Stimulated activated CD4-positive, alpha-beta T cell treated with anti-CD3 and anti-CD28 coated beads, TNF-alpha, amount 100 ng/mL, for 1 hour (primary cell): ENCODE data around the gene CCZ1.
A peak's percentile ranks its signal among the peaks of the same experiment; 100 is the strongest.
"Not testable (repeated sequence)": the region's sequence is repeated elsewhere in the genome, so short reads cannot be mapped to it uniquely, and the experiment has no call there.

Source experiments
- DNase-seq, 3 donors: peaks; one replicate each; pipeline ENCODE4 v3.0.0-alpha.2; 2020; ENCODE audit warnings: low read depth in 3 of 3, low spot score in 1 of 3

The CCZ1 gene

GRCh38 chr7:5898480-5899224 lies at the start of gene CCZ1:
Gene CCZ1 (plus strand): TSS chr7:5898733. CDS start chr7:5898800, 67 bp downstream.
- DNase-seq = peak in 2 of 3 donors; percentile 38 to 67

GRCh38 chr7:5850944-5851343 lies 47.6 kb upstream of the CCZ1 start:
- DNase-seq = no peak

DNA sequence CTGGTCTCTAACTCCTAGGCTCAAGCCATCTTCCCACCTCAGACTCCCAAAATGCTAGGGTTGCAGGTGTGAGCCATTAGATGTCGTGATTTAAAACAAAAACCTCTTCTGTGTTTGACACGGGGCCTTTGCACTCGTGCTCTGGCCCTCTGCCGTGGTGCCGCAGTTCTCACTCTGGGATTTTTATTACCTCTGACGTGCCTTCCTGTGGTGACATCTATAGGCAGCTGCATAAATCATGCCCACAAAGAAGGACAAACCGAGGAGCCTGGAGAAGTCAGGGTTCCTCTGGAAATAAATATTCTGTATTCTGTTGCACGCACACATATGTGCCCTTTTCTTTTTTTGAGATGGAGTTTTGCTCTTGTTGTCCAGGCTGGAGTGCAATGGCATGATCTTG lies 43.8 kb upstream of the CCZ1 start:
- no peak for DNase-seq

- DNase-seq = not testable (repeated sequence)
Measured at GRCh38 chr7:5857041-5857575, 41.4 kb upstream of the CCZ1 start.

- peak in 1 of 3 donors; percentile 4 for DNase-seq
Measured at GRCh38 chr7:5858494-5858893, 40.0 kb upstream of the CCZ1 start.

- DNase-seq = not testable (repeated sequence)
Measured at GRCh38 chr7:5861281-5861680, 37.3 kb upstream of the CCZ1 start.

GRCh38 chr7:5862753-5863366 lies 35.7 kb upstream of the CCZ1 start:
- DNase-seq = not testable (repeated sequence)

GRCh38 chr7:5865279-5865931 lies 33.1 kb upstream of the CCZ1 start:
- not testable (repeated sequence) for DNase-seq

- DNase-seq = no peak
Measured at GRCh38 chr7:5867060-5867459, 31.5 kb upstream of the CCZ1 start.

GRCh38 chr7:5868928-5869341 lies 29.6 kb upstream of the CCZ1 start:
- not testable (repeated sequence) for DNase-seq

DNA sequence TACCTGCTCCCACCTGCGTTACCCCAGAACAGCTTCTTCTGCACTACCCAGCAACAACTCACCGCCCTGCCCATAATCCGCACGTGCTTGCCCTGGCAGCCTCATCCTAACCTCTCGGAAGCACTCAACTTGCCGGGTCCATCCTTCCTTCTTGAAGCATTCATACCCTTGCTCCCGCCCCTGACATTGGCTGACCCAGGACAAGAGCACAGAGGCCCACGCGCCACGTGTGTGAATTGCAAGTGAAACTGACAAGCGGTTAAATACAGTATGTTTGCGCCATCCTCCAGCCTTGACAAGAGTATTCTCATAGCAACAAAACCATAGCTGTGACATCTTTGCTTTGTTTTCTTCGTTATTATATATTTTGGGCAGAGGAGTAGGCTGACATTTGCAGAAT lies 28.8 kb upstream of the CCZ1 start:
- DNase-seq = no peak

- DNase-seq = no peak
Measured at GRCh38 chr7:5870311-5870710, 28.2 kb upstream of the CCZ1 start.

- no peak for DNase-seq
Measured at GRCh38 chr7:5872326-5872725, 26.2 kb upstream of the CCZ1 start.

DNA sequence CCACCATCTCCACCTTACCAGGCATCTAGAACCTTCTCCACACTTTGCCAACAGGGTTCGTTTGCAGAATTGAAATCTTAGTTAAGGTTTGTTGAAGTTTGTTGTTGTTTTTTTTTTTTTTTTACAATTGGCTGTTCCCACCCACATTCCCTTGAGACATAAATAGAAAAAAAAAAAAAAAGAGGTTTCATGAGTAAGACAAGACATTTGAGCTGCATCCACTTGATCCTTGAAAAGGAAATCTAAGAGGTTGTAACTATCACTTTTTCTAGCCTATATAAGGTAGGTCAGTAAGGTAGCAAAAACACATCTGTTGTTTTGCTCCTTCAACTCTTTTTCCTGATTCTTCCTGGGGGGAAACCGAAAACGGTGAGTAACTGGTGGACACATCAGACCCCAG lies 18.9 kb upstream of the CCZ1 start:
- DNase-seq = not testable (repeated sequence)

DNA sequence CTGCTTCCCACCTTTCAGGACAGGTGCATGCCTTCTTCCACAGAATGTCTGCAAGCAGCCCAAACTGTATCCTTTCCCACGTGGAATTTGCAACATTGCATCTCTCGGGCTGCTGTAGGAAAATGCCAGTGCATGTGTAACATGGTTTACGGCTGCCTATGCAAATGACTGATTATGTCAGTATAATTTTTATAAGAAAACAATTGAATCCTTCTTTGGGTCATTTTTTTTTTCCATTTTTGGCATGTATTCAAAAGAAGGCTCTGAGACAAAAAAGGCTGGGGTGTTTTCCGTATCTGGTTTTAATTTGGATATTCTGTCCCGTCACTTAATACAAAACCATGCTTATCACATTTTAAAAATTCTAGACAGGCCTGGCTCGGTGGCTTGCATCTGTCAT lies 18.4 kb upstream of the CCZ1 start:
- DNase-seq = not testable (repeated sequence)

DNA sequence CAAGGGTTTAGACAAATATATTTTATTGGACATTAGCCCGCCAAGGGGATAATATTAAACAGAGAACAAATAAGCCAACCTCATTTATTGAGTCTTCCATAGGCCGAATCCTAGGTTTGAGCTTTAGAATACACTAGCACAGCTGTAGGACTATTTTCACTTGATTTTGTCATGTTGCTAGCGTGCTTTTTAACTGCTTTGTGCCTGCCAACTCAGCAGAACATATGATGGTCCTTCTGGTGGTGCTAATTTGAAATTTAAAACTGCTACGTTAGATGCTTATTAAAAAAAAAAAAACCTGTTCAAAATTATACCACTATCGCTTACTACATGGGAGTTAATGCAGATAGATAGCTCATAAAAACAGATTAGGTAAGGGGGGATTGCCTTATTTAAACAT lies 14.1 kb upstream of the CCZ1 start:
- not testable (repeated sequence) for DNase-seq

GRCh38 chr7:5888021-5888420 lies 10.5 kb upstream of the CCZ1 start:
- DNase-seq = not testable (repeated sequence)

DNA sequence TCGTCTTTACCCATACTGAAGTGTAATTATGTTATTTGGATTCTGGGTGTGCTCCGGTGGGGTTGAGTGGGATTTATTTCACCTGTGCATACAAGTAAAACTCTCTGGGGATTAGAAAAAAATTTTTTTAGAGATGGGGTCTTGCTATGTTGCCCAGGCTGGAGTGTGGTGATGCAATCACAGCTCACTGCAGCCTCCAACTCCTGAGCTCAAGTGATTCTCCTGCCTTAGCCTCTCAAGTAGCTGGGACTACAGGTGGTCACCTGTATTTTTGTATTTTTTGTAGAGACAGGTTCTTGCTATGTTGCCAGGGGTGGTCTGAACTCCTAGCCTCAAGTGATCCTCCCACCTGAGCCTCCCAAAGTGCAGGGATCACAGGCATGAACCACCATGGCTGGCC lies 8.3 kb upstream of the CCZ1 start:
- DNase-seq = not testable (repeated sequence)

- DNase-seq = no peak
Measured at GRCh38 chr7:5892498-5892897, 6.0 kb upstream of the CCZ1 start.

DNA sequence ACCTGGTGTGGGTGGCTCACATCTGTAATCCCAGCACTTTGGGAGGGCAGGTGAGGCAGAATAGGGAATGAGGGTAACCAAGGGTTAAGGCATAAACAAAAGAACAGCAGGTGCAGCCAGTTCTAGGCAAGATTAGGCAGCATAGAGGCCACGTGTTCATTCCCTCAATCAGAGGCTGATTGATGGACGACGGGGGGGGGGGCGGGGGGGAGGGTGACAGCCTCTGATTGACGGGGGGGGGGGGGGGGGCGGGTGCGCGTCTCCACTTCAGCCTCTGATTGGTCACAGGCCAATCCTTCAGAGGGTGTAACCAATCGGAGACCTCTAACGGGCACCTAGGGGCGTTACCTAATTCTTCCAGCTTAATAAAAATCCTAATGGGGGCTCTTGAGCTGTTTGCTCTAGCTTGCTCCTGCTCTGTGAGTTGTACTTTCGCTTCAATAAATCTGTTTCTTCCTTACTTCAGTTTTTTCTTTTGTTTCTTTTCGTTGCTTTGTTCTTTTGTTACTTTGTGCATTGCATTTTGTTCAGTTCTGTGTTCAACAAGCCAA lies 1.1 kb upstream of the CCZ1 start:
- not testable (repeated sequence) for DNase-seq

DNA sequence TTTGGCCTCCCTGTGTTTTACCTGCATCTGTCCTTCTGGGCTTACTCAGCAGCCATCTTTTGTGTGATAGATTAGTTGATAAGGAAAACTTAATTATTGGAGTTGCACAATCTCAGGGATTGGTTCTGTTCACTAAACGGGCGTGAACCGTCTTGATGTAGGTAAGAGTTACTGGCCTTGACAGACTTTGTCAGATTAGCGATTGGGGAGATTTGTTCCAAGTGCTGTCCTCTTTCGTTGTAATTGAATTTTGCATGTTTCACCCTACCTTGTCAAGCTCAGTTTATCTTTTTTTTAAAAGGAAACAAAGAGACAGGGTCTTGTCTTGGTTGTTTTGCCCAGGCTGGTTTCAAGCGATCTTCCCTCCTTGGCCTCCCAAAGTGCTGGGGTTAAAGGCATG lies 4.5 kb downstream of the CCZ1 start:
- DNase-seq = not testable (repeated sequence)

GRCh38 chr7:5904726-5905125 lies 6.2 kb downstream of the CCZ1 start:
- not testable (repeated sequence) for DNase-seq
